HL-60 (cell line): ENCODE results near the gene EPB42.

Source experiments
- CTCF ChIP-seq: IDR thresholded peaks from one replicate; pipeline ENCODE4 v1.5.1; 2011; ENCODE audit warnings: low read length, control low read depth, inconsistent platforms; ENCODE audit not compliant: insufficient read depth
- GABPA ChIP-seq: IDR thresholded peaks from 2 replicates; pipeline ENCODE4 v1.6.1; 2012; ENCODE audit warnings: low read depth
- POLR2AphosphoS5 ChIP-seq: IDR thresholded peaks from 2 replicates; pipeline ENCODE4 v1.6.1; 2012; ENCODE audit warnings: low read depth
- REST ChIP-seq: IDR thresholded peaks from 2 replicates; pipeline ENCODE4 v1.6.1; 2012; ENCODE audit warnings: low read depth; ENCODE audit not compliant: insufficient replicate concordance

GRCh38 chr15:43212299-43212698 is 8.5 kb downstream of the EPB42 start:
- TF ChIP-seq CTCF (no peak), POLR2AphosphoS5 (no peak), REST (no peak), GABPA (no peak)
